GM12878 (cell line): ENCODE results near the gene FBXL19. TPM values are rescaled to one million over a fixed set of nuclear protein-coding genes. Genes with fewer than 3 reads are reported as not detected.

ENCODE experiments used
- CEBPB ChIP-seq, 2 experiments: fragments of 150-350 bp in 1 of 2; IDR thresholded peaks; 2 replicates each; pipeline ENCODE4 v1.6.1; 2012 to 2014; ENCODE audit warnings: low read depth in 2 of 2, low read length in 2 of 2, borderline replicate concordance in 1 of 2, inconsistent platforms in 1 of 2
- CREB1 ChIP-seq: IDR thresholded peaks from 2 replicates; pipeline ENCODE4 v1.6.1; 2012; ENCODE audit warnings: low read depth, mild to moderate bottlenecking, inconsistent platforms
- EED ChIP-seq: sonication (generic); IDR thresholded peaks from 2 replicates; pipeline ENCODE4 v1.6.1; 2016; ENCODE audit warnings: antibody characterized with exemption, low read depth
- EGR1 ChIP-seq, 2 experiments: IDR thresholded peaks; 1 replicate in 1 of 2; 2 replicates in 1 of 2; pipeline ENCODE4 v1.6.1; 2011 to 2012; ENCODE audit warnings: low read depth in 2 of 2, low read length in 2 of 2, borderline replicate concordance in 1 of 2, mild to moderate bottlenecking in 1 of 2, moderate library complexity in 1 of 2
- EP300 ChIP-seq, 2 experiments: fragments of 150-350 bp in 1 of 2; IDR thresholded peaks; 2 replicates each; pipeline ENCODE4 v1.6.1; 2011 to 2012; ENCODE audit warnings: low read depth in 2 of 2, low read length in 2 of 2, borderline replicate concordance in 1 of 2, improper control_type of control experiment in 1 of 2, inconsistent platforms in 1 of 2; ENCODE audit not compliant: control insufficient read depth in 1 of 2
- ESRRA ChIP-seq: IDR thresholded peaks from 2 replicates; pipeline ENCODE4 v1.6.1; 2012; ENCODE audit warnings: mild to moderate bottlenecking, low read length, improper control_type of control experiment
- FOXM1 ChIP-seq: IDR thresholded peaks from 2 replicates; pipeline ENCODE4 v1.6.1; 2012; ENCODE audit warnings: low read depth, mild to moderate bottlenecking, inconsistent platforms, low read length, moderate library complexity
- MTA2 ChIP-seq: fragments of 450-650 bp; IDR thresholded peaks from 2 replicates; pipeline ENCODE4 v1.6.1; 2016; ENCODE audit warnings: low read depth, mild to moderate bottlenecking, moderate library complexity
- NBN ChIP-seq: fragments of 450-650 bp; IDR thresholded peaks from 2 replicates; pipeline ENCODE4 v1.6.1; 2016
- NFXL1 ChIP-seq: fragments of 450-650 bp; IDR thresholded peaks from 2 replicates; pipeline ENCODE4 v1.6.1; 2017; ENCODE audit warnings: antibody characterized with exemption, mild to moderate bottlenecking, borderline replicate concordance
- NR2C1 ChIP-seq: fragments of 450-650 bp; IDR thresholded peaks from 2 replicates; pipeline ENCODE4 v1.6.1; 2017; ENCODE audit warnings: antibody characterized with exemption, mild to moderate bottlenecking, moderate library complexity
- PAX5 ChIP-seq: IDR thresholded peaks from 2 replicates; pipeline ENCODE4 v1.6.1; 2011; ENCODE audit warnings: low read depth, low read length, borderline replicate concordance
- POLR2AphosphoS2 ChIP-seq: IDR thresholded peaks from 2 replicates; pipeline ENCODE4 v1.6.1; 2011; ENCODE audit warnings: low read depth, mild to moderate bottlenecking, low read length, improper control_type of control experiment, moderate library complexity
- RAD21 ChIP-seq: IDR thresholded peaks from 2 replicates; pipeline ENCODE4 v1.6.1; 2011; ENCODE audit warnings: mild to moderate bottlenecking, low read depth, low read length, moderate library complexity; ENCODE audit not compliant: insufficient read depth
- RUNX3 ChIP-seq: IDR thresholded peaks from 2 replicates; pipeline ENCODE4 v1.6.1; 2012; ENCODE audit warnings: low read length, inconsistent platforms
- SMC3 ChIP-seq: IDR thresholded peaks from 2 replicates; pipeline ENCODE4 v1.6.1; 2011; ENCODE audit warnings: low read length, improper control_type of control experiment, borderline replicate concordance
- TAF1 ChIP-seq: IDR thresholded peaks from 2 replicates; pipeline ENCODE4 v1.6.1; 2011; ENCODE audit warnings: mild to moderate bottlenecking, low read depth, low read length, borderline replicate concordance
- YY1 ChIP-seq: IDR thresholded peaks from 2 replicates; pipeline ENCODE4 v1.6.1; 2011; ENCODE audit warnings: low read depth, mild to moderate bottlenecking, low read length
- ZNF217 ChIP-seq: fragments of 450-650 bp; IDR thresholded peaks from 2 replicates; pipeline ENCODE4 v1.6.1; 2017; ENCODE audit warnings: antibody characterized with exemption, mild to moderate bottlenecking
- polyA plus RNA-seq, 11 experiments: library from polyadenylated mRNA; depleted of rRNA in 4 of 11; unstranded in 6 of 11; stranded (reverse) in 5 of 11; fragments of >200 nt; fragmentation: Nextera tagmentation in 4 of 11; fragmentation: Illumina TruSeq in 1 of 11; extraction: Ambion mirVana in 4 of 11; extraction: Trizol in 1 of 11; gene quantifications; 1 replicate in 1 of 11; 2 replicates in 10 of 11; pipeline versions ENCODE4 v1.2.1 to v1.2.3, GENCODE V29; 2011 to 2016; ENCODE audit warnings: inconsistent platforms in 2 of 11, missing spikeins in 2 of 11, low read depth in 1 of 11
- total RNA-seq, 4 experiments: library from RNA; depleted of rRNA in 3 of 4; stranded (reverse); fragments of >200 nt in 3 of 4; fragmentation: Illumina TruSeq in 1 of 4; extraction: Trizol in 1 of 4; gene quantifications; 2 replicates each; pipeline versions ENCODE4 v1.2.1 to v1.2.3, GENCODE V29; 2013 to 2021
- TF ChIP-seq, protein P1 (sequence below): IDR thresholded peaks from 2 replicates; pipeline ENCODE4 v1.6.1; 2012; ENCODE audit warnings: low read length, inconsistent platforms
- TF ChIP-seq, protein P2 (sequence below): IDR thresholded peaks from 2 replicates; pipeline ENCODE4 v1.6.1; 2012; ENCODE audit warnings: mild to moderate bottlenecking, low read depth, low read length
- TF ChIP-seq, protein P3 (sequence below): fragments of 450-650 bp; IDR thresholded peaks from 2 replicates; pipeline ENCODE4 v1.6.1; 2016; ENCODE audit warnings: mild to moderate bottlenecking, moderate library complexity, borderline replicate concordance

The FBXL19 gene
- total and polyA plus RNA-seq, 10 of the 15 experiments (the other 5 are each of a cell fraction or from before 2014, with no cell fraction given): 0.02 to 32.1 (median 6.8) TPM; not detected in 1

DNA sequence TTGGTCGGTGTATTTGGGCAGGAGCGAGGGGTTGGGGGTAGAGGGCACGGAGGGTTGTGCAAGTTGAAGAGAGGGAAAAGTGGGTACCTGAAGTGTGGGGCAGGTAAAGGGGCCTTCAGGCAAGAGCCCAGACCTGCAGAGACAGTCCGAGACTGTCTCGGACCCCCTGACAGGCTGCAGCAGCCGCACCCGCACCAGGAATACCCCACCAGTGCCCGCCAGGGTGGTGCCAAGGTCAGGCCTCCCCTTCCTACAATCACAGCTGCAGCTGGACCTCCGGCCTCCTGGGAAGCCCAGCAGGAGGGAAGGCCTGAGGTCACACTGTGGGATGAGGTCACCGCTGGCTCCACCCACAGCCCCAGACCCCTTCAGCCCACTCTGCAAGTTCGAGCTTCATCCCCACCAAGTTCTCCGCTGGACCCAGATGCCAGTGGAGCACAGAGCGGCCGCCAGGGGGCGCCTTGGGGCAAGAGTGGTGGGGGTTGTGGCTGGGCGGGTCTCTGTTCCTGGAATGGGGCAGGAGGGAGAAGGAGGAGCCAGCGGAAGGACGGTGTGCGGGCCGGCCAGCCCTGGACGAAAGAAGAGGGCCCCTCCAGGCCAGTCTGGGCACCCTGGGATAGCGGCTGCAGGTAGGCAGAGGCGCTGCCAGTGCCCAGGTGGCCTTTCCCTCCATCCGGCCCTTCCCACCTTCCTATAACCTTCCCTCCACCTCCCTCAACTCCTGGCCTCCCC is 61.5 kb downstream of the FBXL19 start, which contains the start of gene HSD3B7 (continued):
- TF ChIP-seq, protein P1, sequence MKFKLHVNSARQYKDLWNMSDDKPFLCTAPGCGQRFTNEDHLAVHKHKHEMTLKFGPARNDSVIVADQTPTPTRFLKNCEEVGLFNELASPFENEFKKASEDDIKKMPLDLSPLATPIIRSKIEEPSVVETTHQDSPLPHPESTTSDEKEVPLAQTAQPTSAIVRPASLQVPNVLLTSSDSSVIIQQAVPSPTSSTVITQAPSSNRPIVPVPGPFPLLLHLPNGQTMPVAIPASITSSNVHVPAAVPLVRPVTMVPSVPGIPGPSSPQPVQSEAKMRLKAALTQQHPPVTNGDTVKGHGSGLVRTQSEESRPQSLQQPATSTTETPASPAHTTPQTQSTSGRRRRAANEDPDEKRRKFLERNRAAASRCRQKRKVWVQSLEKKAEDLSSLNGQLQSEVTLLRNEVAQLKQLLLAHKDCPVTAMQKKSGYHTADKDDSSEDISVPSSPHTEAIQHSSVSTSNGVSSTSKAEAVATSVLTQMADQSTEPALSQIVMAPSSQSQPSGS: no peak
- TF ChIP-seq, protein P2, sequence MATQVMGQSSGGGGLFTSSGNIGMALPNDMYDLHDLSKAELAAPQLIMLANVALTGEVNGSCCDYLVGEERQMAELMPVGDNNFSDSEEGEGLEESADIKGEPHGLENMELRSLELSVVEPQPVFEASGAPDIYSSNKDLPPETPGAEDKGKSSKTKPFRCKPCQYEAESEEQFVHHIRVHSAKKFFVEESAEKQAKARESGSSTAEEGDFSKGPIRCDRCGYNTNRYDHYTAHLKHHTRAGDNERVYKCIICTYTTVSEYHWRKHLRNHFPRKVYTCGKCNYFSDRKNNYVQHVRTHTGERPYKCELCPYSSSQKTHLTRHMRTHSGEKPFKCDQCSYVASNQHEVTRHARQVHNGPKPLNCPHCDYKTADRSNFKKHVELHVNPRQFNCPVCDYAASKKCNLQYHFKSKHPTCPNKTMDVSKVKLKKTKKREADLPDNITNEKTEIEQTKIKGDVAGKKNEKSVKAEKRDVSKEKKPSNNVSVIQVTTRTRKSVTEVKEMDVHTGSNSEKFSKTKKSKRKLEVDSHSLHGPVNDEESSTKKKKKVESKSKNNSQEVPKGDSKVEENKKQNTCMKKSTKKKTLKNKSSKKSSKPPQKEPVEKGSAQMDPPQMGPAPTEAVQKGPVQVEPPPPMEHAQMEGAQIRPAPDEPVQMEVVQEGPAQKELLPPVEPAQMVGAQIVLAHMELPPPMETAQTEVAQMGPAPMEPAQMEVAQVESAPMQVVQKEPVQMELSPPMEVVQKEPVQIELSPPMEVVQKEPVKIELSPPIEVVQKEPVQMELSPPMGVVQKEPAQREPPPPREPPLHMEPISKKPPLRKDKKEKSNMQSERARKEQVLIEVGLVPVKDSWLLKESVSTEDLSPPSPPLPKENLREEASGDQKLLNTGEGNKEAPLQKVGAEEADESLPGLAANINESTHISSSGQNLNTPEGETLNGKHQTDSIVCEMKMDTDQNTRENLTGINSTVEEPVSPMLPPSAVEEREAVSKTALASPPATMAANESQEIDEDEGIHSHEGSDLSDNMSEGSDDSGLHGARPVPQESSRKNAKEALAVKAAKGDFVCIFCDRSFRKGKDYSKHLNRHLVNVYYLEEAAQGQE: no peak
- TF ChIP-seq NFXL1: no peak
- no peak for TF ChIP-seq NR2C1
- TF ChIP-seq CREB1: no peak
- no peak for TF ChIP-seq MTA2
- no peak for TF ChIP-seq PAX5
- peak; percentile 89 for TF ChIP-seq RAD21
- TF ChIP-seq, protein P3, sequence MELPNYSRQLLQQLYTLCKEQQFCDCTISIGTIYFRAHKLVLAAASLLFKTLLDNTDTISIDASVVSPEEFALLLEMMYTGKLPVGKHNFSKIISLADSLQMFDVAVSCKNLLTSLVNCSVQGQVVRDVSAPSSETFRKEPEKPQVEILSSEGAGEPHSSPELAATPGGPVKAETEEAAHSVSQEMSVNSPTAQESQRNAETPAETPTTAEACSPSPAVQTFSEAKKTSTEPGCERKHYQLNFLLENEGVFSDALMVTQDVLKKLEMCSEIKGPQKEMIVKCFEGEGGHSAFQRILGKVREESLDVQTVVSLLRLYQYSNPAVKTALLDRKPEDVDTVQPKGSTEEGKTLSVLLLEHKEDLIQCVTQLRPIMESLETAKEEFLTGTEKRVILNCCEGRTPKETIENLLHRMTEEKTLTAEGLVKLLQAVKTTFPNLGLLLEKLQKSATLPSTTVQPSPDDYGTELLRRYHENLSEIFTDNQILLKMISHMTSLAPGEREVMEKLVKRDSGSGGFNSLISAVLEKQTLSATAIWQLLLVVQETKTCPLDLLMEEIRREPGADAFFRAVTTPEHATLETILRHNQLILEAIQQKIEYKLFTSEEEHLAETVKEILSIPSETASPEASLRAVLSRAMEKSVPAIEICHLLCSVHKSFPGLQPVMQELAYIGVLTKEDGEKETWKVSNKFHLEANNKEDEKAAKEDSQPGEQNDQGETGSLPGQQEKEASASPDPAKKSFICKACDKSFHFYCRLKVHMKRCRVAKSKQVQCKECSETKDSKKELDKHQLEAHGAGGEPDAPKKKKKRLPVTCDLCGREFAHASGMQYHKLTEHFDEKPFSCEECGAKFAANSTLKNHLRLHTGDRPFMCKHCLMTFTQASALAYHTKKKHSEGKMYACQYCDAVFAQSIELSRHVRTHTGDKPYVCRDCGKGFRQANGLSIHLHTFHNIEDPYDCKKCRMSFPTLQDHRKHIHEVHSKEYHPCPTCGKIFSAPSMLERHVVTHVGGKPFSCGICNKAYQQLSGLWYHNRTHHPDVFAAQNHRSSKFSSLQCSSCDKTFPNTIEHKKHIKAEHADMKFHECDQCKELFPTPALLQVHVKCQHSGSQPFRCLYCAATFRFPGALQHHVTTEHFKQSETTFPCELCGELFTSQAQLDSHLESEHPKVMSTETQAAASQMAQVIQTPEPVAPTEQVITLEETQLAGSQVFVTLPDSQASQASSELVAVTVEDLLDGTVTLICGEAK: no peak
- no peak for TF ChIP-seq FOXM1
- no peak for TF ChIP-seq ZNF217
- TF ChIP-seq EGR1 (IDR thresholded peaks at IDR 0.05; ENCODE audit: borderline replicate concordance in 1 of 2, low read depth in 2 of 2, low read length in 2 of 2): no peak
- no peak for TF ChIP-seq CEBPB (IDR thresholded peaks at IDR 0.05; ENCODE audit: borderline replicate concordance in 1 of 2, low read depth in 2 of 2, low read length in 2 of 2)
- no peak for TF ChIP-seq NBN
- TF ChIP-seq POLR2AphosphoS2: no peak
- TF ChIP-seq YY1: peak; percentile 76; the same call in 1 of the 2 replicates
- 0 out of 2 replicates have a peak, but pooled peaks have one; percentile 42 for TF ChIP-seq EED
- no peak for TF ChIP-seq TAF1
- peak; percentile 94 for TF ChIP-seq SMC3
- TF ChIP-seq ESRRA: no peak
- no peak for TF ChIP-seq EP300 (IDR thresholded peaks at IDR 0.05; ENCODE audit: borderline replicate concordance in 1 of 2, control insufficient read depth in 1 of 2, low read depth in 2 of 2, low read length in 2 of 2)
- peak; percentile 63 for TF ChIP-seq RUNX3
